NCI-H1105 (cell line): ENCODE results near the gene ADGRG3.
A peak's percentile ranks its signal among the peaks of the same experiment; 100 is the strongest.

Experiments
- DNase-seq: peaks from one replicate; lab custom pipeline; 2025; lab: John Stamatoyannopoulos, UW

ADGRG3 gene

GRCh38 chr16:57630931-57631845 lies 36.9 kb upstream of the ADGRG3 start:
- DNase-seq = no peak

GRCh38 chr16:57632568-57632967 lies 35.5 kb upstream of the ADGRG3 start:
- DNase-seq = no peak

- DNase-seq = no peak
These were observed 34.6 kb upstream of the ADGRG3 start for GRCh38 chr16:57633383-57634064.

GRCh38 chr16:57634171-57634570 lies 33.9 kb upstream of the ADGRG3 start:
- no peak for DNase-seq

GRCh38 chr16:57635266-57636097 lies 32.6 kb upstream of the ADGRG3 start:
- DNase-seq = no peak

- DNase-seq = no peak
These were observed 31.9 kb upstream of the ADGRG3 start for GRCh38 chr16:57636184-57636583.

- no peak for DNase-seq
These were observed 31.1 kb upstream of the ADGRG3 start for GRCh38 chr16:57637020-57637419.

- DNase-seq = no peak
These were observed 30.7 kb upstream of the ADGRG3 start for GRCh38 chr16:57637424-57637823.

GRCh38 chr16:57637965-57638364 lies 30.1 kb upstream of the ADGRG3 start:
- no peak for DNase-seq

- no peak for DNase-seq
These were observed 29.7 kb upstream of the ADGRG3 start for GRCh38 chr16:57638381-57638780.

- peak; percentile 80 for DNase-seq
These were observed 28.8 kb upstream of the ADGRG3 start for GRCh38 chr16:57639172-57639887.

- no peak for DNase-seq
These were observed 27.9 kb upstream of the ADGRG3 start for GRCh38 chr16:57640185-57640584.

GRCh38 chr16:57640612-57641011 lies 27.5 kb upstream of the ADGRG3 start:
- DNase-seq = no peak

- DNase-seq = no peak
These were observed 25.7 kb upstream of the ADGRG3 start for GRCh38 chr16:57642160-57643135.

- DNase-seq = no peak
These were observed 24.8 kb upstream of the ADGRG3 start for GRCh38 chr16:57643147-57643874.

- DNase-seq = no peak
These were observed 24.2 kb upstream of the ADGRG3 start for GRCh38 chr16:57643910-57644309.

- DNase-seq = no peak
These were observed 23.6 kb upstream of the ADGRG3 start for GRCh38 chr16:57644383-57645014.

GRCh38 chr16:57645169-57645568 lies 22.9 kb upstream of the ADGRG3 start:
- DNase-seq = no peak

GRCh38 chr16:57645691-57646387 lies 22.3 kb upstream of the ADGRG3 start:
- DNase-seq = no peak
